H1 (cell line): Measurements from ENCODE around the gene EGFL6. TPM values are rescaled to one million over a fixed set of nuclear protein-coding genes. Genes with fewer than 3 reads are reported as not detected.

Experiments used
- CTCF ChIA-PET: fragments of 300-600 bp; sonication (Branson Sonifier 250); formaldehyde crosslinking; loops from one replicate; lab custom pipeline; 2021; ENCODE audit not compliant: partially characterized antibody; lab: Charles Lee
- POLR2A ChIA-PET: fragments of 300-600 bp; sonication (Branson Sonifier 250); formaldehyde crosslinking; loops from one replicate; lab custom pipeline; 2021; ENCODE audit warnings: inconsistent platforms; ENCODE audit not compliant: partially characterized antibody; lab: Charles Lee
- DNase-seq, 2 experiments: peaks; one replicate each; pipeline versions ENCODE4 v3.0.0 to v3.0.0-alpha.2; 2010 to 2022; ENCODE audit warnings: low spot score in 2 of 2, low read depth in 1 of 2, mixed read lengths in 1 of 2
- FAIRE-seq: peaks from 2 replicates; lab custom pipeline; 2011; peaks lifted over from hg19 to GRCh38; lab: Jason Lieb, UNC
- H2AFZ ChIP-seq: 2 replicates; pipeline ENCODE4 v1.8.1; 2012; ENCODE audit warnings: low read length, inconsistent platforms
- H2AK5ac ChIP-seq: 2 replicates; pipeline ENCODE4 v1.6.1; 2013; ENCODE audit warnings: low read depth, low read length
- H2BK120ac ChIP-seq: replicated peaks from 2 replicates; pipeline ENCODE3; 2013; ENCODE audit warnings: low read depth, low read length, inconsistent platforms
- H2BK12ac ChIP-seq: 2 replicates; pipeline ENCODE4 v1.6.1; 2013; ENCODE audit warnings: low read depth, low read length
- H2BK15ac ChIP-seq: 2 replicates; pipeline ENCODE4 v1.6.1; 2013; ENCODE audit warnings: low read length
- H2BK20ac ChIP-seq: 2 replicates; pipeline ENCODE4 v1.6.1; 2013; ENCODE audit warnings: low read length
- H2BK5ac ChIP-seq: 2 replicates; pipeline ENCODE4 v1.6.1; 2013; ENCODE audit warnings: low read depth, low read length
- H3K14ac ChIP-seq: 2 replicates; pipeline ENCODE4 v1.6.1; 2013; ENCODE audit warnings: inconsistent platforms; ENCODE audit not compliant: insufficient read length
- H3K18ac ChIP-seq: 2 replicates; pipeline ENCODE4 v1.6.1; 2013; ENCODE audit warnings: low read length; ENCODE audit errors: extremely low read depth
- H3K23ac ChIP-seq: 2 replicates; pipeline ENCODE4 v1.6.1; 2013; ENCODE audit warnings: inconsistent platforms; ENCODE audit not compliant: insufficient read length
- H3K23me2 ChIP-seq: 2 replicates; pipeline ENCODE4 v1.6.1; 2013; ENCODE audit warnings: low read depth, low read length
- H3K27ac ChIP-seq: 2 replicates; pipeline ENCODE4 v1.6.1; 2011; ENCODE audit warnings: low read depth, low read length, inconsistent platforms
- H3K27me3 ChIP-seq, 4 experiments: replicated peaks in 1 of 4; 1 replicate in 1 of 4; 2 replicates in 3 of 4; pipeline versions ENCODE4 v1.6.1 to v1.8.1; 2011 to 2013; ENCODE audit warnings: low read length in 3 of 4, mild to moderate bottlenecking in 3 of 4, inconsistent platforms in 2 of 4, mixed read lengths in 2 of 4, moderate library complexity in 1 of 4; ENCODE audit not compliant: control insufficient read depth in 3 of 4, insufficient read depth in 3 of 4; ENCODE audit errors: extremely low read depth in 1 of 4
- H3K36me3 ChIP-seq, 4 experiments: 2 replicates each; pipeline versions ENCODE4 v1.6.1 to v1.8.1; 2011 to 2013; ENCODE audit warnings: mild to moderate bottlenecking in 4 of 4, low read length in 3 of 4, moderate library complexity in 2 of 4, control low read depth in 1 of 4, inconsistent platforms in 1 of 4; ENCODE audit not compliant: insufficient read depth in 4 of 4, control insufficient read depth in 2 of 4
- H3K4ac ChIP-seq: replicated peaks from 2 replicates; pipeline ENCODE3; 2013; ENCODE audit warnings: low read length, low read depth, mixed read lengths, inconsistent platforms; ENCODE audit not compliant: insufficient read length
- H3K4me1 ChIP-seq, 4 experiments: replicated peaks in 1 of 4; 1 replicate in 1 of 4; 2 replicates in 3 of 4; pipeline versions ENCODE4 v1.6.1 to v1.8.1; 2011 to 2013; ENCODE audit warnings: low read length in 3 of 4, inconsistent platforms in 2 of 4, mixed read lengths in 1 of 4; ENCODE audit not compliant: insufficient read depth in 4 of 4, control insufficient read depth in 3 of 4
- H3K4me2 ChIP-seq, 2 experiments: 2 replicates each; pipeline versions ENCODE4 v1.6.1 to v1.8.1; 2011 to 2013; ENCODE audit warnings: low read depth in 2 of 2, low read length in 2 of 2, control low read depth in 1 of 2, inconsistent platforms in 1 of 2, mild to moderate bottlenecking in 1 of 2; ENCODE audit not compliant: insufficient read depth in 1 of 2
- H3K4me3 ChIP-seq, 4 experiments: fragments of 200-600, 300-600 bp in 1 of 4; sonication (generic), shearing (Covaris generic), sonication (Bioruptor Twin) in 1 of 4; 2 replicates each; pipeline versions ENCODE4 v1.5.1 to v1.8.1; 2011 to 2016; ENCODE audit warnings: low read length in 4 of 4, low read depth in 3 of 4, control low read depth in 2 of 4, inconsistent platforms in 2 of 4, mild to moderate bottlenecking in 2 of 4, mixed read lengths in 1 of 4, moderate library complexity in 1 of 4; ENCODE audit not compliant: insufficient read depth in 2 of 4; ENCODE audit errors: extremely low read depth in 1 of 4
- H3K56ac ChIP-seq: replicated peaks from 2 replicates; pipeline ENCODE3; 2013; ENCODE audit warnings: low read depth, mild to moderate bottlenecking, mixed read lengths, low read length, inconsistent platforms; ENCODE audit not compliant: insufficient read length
- H3K79me1 ChIP-seq: 2 replicates; pipeline ENCODE4 v1.6.1; 2013; ENCODE audit warnings: low read depth, low read length, control low read depth
- H3K79me2 ChIP-seq, 2 experiments: 2 replicates each; pipeline versions ENCODE4 v1.6.1 to v1.8.1; 2012 to 2013; ENCODE audit warnings: low read length in 2 of 2, mild to moderate bottlenecking in 2 of 2, inconsistent platforms in 1 of 2; ENCODE audit not compliant: insufficient read depth in 2 of 2, control insufficient read depth in 1 of 2
- H3K9ac ChIP-seq, 4 experiments: replicated peaks in 1 of 4; 1 replicate in 1 of 4; 2 replicates in 3 of 4; pipeline versions ENCODE4 v1.6.1 to v1.8.1; 2011 to 2013; ENCODE audit warnings: low read depth in 3 of 4, low read length in 3 of 4, control low read depth in 2 of 4, mild to moderate bottlenecking in 2 of 4, moderate library complexity in 2 of 4, inconsistent platforms in 1 of 4; ENCODE audit errors: extremely low read depth in 1 of 4
- H3K9me3 ChIP-seq, 2 experiments: 2 replicates each; pipeline versions ENCODE4 v1.6.1 to v1.8.1; 2012 to 2013; ENCODE audit warnings: mild to moderate bottlenecking in 2 of 2, moderate library complexity in 2 of 2, control low read depth in 1 of 2, inconsistent platforms in 1 of 2, low read depth in 1 of 2, low read length in 1 of 2, mixed read lengths in 1 of 2; ENCODE audit not compliant: insufficient read depth in 2 of 2
- H4K20me1 ChIP-seq, 2 experiments: replicated peaks in 1 of 2; 2 replicates each; pipeline versions ENCODE3 to v1.8.1; 2011 to 2013; ENCODE audit warnings: inconsistent platforms in 2 of 2, low read length in 2 of 2, mild to moderate bottlenecking in 1 of 2; ENCODE audit not compliant: insufficient read depth in 2 of 2, control insufficient read depth in 1 of 2
- H4K5ac ChIP-seq: 2 replicates; pipeline ENCODE4 v1.6.1; 2013; ENCODE audit warnings: low read length, low read depth, mixed read lengths, inconsistent platforms; ENCODE audit not compliant: insufficient read length
- H4K8ac ChIP-seq: 2 replicates; pipeline ENCODE4 v1.8.0; 2013; ENCODE audit warnings: mild to moderate bottlenecking, moderate library complexity, low read length, inconsistent platforms; ENCODE audit not compliant: insufficient read depth; ENCODE audit errors: extremely low read depth
- H4K91ac ChIP-seq: replicated peaks from 2 replicates; pipeline ENCODE3; 2013; ENCODE audit warnings: low read length, mixed read lengths, inconsistent platforms; ENCODE audit not compliant: insufficient read length
- ATF3 ChIP-seq: IDR thresholded peaks from 2 replicates; pipeline ENCODE4 v1.6.1; 2011; ENCODE audit warnings: low read depth, mild to moderate bottlenecking, low read length; ENCODE audit not compliant: insufficient read depth
- CEBPB ChIP-seq: IDR thresholded peaks from 2 replicates; pipeline ENCODE4 v1.6.1; 2012; ENCODE audit warnings: low read depth, low read length
- CREB1 ChIP-seq: IDR thresholded peaks from 2 replicates; pipeline ENCODE4 v1.6.1; 2012; ENCODE audit warnings: inconsistent platforms
- EGR1 ChIP-seq: IDR thresholded peaks from 2 replicates; pipeline ENCODE4 v1.6.1; 2011; ENCODE audit warnings: low read depth, low read length, borderline replicate concordance
- HDAC2 ChIP-seq, 2 experiments: fragments of 300-600 bp in 1 of 2; sonication (generic) in 1 of 2; IDR thresholded peaks; 2 replicates each; pipeline ENCODE4 v1.6.1; 2011 to 2012; ENCODE audit warnings: low read depth in 2 of 2, low read length in 2 of 2, mild to moderate bottlenecking in 2 of 2, moderate library complexity in 2 of 2, borderline replicate concordance in 1 of 2, inconsistent platforms in 1 of 2
- KDM4A ChIP-seq: IDR thresholded peaks from one replicate; pipeline ENCODE4 v1.7.1; 2012; ENCODE audit warnings: low read depth, mild to moderate bottlenecking, moderate library complexity, low read length, inconsistent platforms; ENCODE audit not compliant: severe bottlenecking
- KDM5A ChIP-seq: fragments of 200-600 bp; IDR thresholded peaks from 2 replicates; pipeline ENCODE4 v1.7.1; 2012; ENCODE audit warnings: mild to moderate bottlenecking, low read length, inconsistent platforms, mixed read lengths
- TAF1 ChIP-seq: IDR thresholded peaks from 2 replicates; pipeline ENCODE4 v1.6.1; 2011; ENCODE audit warnings: mild to moderate bottlenecking, low read depth, low read length
- TBP ChIP-seq: IDR thresholded peaks from 2 replicates; pipeline ENCODE4 v1.6.1; 2011; ENCODE audit warnings: low read depth, low read length, improper control_type of control experiment
- TEAD4 ChIP-seq: IDR thresholded peaks from 2 replicates; pipeline ENCODE4 v1.6.1; 2012; ENCODE audit warnings: low read depth, low read length, inconsistent platforms, mixed read lengths
- USF2 ChIP-seq: IDR thresholded peaks from 2 replicates; pipeline ENCODE4 v1.6.1; 2011; ENCODE audit warnings: low read length, improper control_type of control experiment
- ZNF274 ChIP-seq: IDR thresholded peaks from 2 replicates; pipeline ENCODE4 v1.7.0; 2012; ENCODE audit warnings: low read length, borderline replicate concordance; ENCODE audit errors: extremely low read depth
- polyA plus RNA-seq, 7 experiments: library from polyadenylated mRNA; depleted of rRNA in 3 of 7; stranded (reverse) in 5 of 7; unstranded in 2 of 7; fragments of >200 nt in 5 of 7; fragments of 200-250 nt in 2 of 7; gene quantifications; 1 replicate in 5 of 7; 2 replicates in 1 of 7; 4 replicates in 1 of 7; pipeline versions ENCODE4 v1.2.1 to v1.2.3, GENCODE V29; 2011 to 2013; ENCODE audit warnings: missing spikeins in 2 of 7, mixed read lengths in 2 of 7
- total RNA-seq: library from RNA; stranded (reverse); fragmentation: NEBNext Ultra II Directional; extraction: Animal tissue kit (Norgen Biotek cat#: 25700); gene quantifications from 2 replicates; pipeline ENCODE4 v1.2.1, GENCODE V29; 2021

The EGFL6 gene
- total and polyA plus RNA-seq, 2 of the 8 experiments (the other 6 are each of a cell fraction or from before 2014, with no cell fraction given), result 0.93 to 1.1 TPM

GRCh38 chrX:13614154-13614553, 44.8 kb downstream of the EGFL6 start:
- H2BK12ac ChIP-seq, result no peak overlapping the region
- no peak overlapping the region for H3K23ac ChIP-seq
- no peaks in the 10 kb centered on the region for H3K4me1 ChIP-seq
- DNase-seq (no peak), FAIRE-seq (no peak)
- H2BK5ac ChIP-seq, result no peak overlapping the region
- CTCF ChIA-PET, result no interaction called here
- H2BK15ac ChIP-seq, result no peak overlapping the region
- H3K14ac ChIP-seq, result no peak overlapping the region
- H3K4ac ChIP-seq, result no peak overlapping the region
- POLR2A ChIA-PET, result no interaction called here
- H2AK5ac ChIP-seq, result no peak overlapping the region
- no peak overlapping the region for H4K8ac ChIP-seq
- no peaks in the 10 kb centered on the region for H3K79me1 ChIP-seq
- H2AFZ ChIP-seq, result no peak overlapping the region
- no peak overlapping the region for H4K91ac ChIP-seq
- no peak overlapping the region for H3K27ac ChIP-seq
- no peak overlapping the region for H3K56ac ChIP-seq
- no peak overlapping the region for H3K9ac ChIP-seq
- no peak overlapping the region for H3K18ac ChIP-seq
- no peak overlapping the region for H4K5ac ChIP-seq
- H3K4me3 ChIP-seq, result no peak overlapping the region
- H2BK20ac ChIP-seq, result no peak overlapping the region
- no peaks in the 10 kb centered on the region for H3K23me2 ChIP-seq
- H3K4me2 ChIP-seq, result no peak overlapping the region
- H4K20me1 ChIP-seq, result no peaks in the 10 kb centered on the region
- no peak for TF ChIP-seq KDM5A
- no peak for TF ChIP-seq KDM4A
- TF ChIP-seq HDAC2 (IDR thresholded peaks at IDR 0.05; ENCODE audit: borderline replicate concordance in 1 of 2, low read depth in 2 of 2, low read length in 2 of 2), result no peak
- TF ChIP-seq TEAD4, result no peak
- TF ChIP-seq USF2, result no peak
- no peak for TF ChIP-seq CEBPB
- no peak for TF ChIP-seq TBP
- TF ChIP-seq TAF1, result no peak
- TF ChIP-seq ATF3, result no peak
- no peak for TF ChIP-seq ZNF274
- no peak for TF ChIP-seq CREB1
- no peak for TF ChIP-seq EGR1
- no peak overlapping the region for H2BK120ac ChIP-seq
- no peaks in the 10 kb centered on the region for H3K27me3 ChIP-seq
- no peaks in the 10 kb centered on the region for H3K36me3 ChIP-seq
- no peaks in the 10 kb centered on the region for H3K79me2 ChIP-seq
- 0 out of 4 replicates have a peak, but pooled peaks cover 0 to 2% of the 10 kb centered on the region in 2 experiments for H3K9me3 ChIP-seq
